ENCODE results near the gene DAD1. TPM values are rescaled to one million over a fixed set of nuclear protein-coding genes. Genes with fewer than 3 reads are reported as not detected.
A peak's percentile ranks its signal among the peaks of the same experiment; 100 is the strongest.

The DAD1 gene
- total RNA-seq, 1 donor: 564 TPM

DNA sequence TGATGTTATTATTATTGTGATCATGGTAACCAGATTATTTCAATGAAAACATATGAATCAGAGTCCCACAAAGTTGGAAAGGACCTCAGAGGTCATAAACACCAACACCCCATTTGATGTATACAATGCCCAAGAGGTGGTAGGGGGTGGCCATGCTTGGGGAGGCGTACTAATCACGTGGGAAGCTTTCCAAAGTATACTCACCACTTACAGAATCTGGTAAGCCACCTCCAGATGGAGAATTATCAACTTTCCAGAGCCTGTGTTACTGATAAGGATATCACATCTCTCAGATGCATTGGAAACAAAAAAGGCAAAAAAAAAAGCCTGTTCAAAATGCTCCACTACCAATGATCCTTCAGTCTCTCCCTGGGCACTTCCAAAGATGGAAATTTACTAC lies 8.4 kb downstream of the DAD1 start:
- no peak overlapping the region for H3K4me3 ChIP-seq (ENCODE audit: low read depth, low read length)
- DNase-seq (ENCODE audit: low read depth): no peak
- TF ChIP-seq, protein P1, sequence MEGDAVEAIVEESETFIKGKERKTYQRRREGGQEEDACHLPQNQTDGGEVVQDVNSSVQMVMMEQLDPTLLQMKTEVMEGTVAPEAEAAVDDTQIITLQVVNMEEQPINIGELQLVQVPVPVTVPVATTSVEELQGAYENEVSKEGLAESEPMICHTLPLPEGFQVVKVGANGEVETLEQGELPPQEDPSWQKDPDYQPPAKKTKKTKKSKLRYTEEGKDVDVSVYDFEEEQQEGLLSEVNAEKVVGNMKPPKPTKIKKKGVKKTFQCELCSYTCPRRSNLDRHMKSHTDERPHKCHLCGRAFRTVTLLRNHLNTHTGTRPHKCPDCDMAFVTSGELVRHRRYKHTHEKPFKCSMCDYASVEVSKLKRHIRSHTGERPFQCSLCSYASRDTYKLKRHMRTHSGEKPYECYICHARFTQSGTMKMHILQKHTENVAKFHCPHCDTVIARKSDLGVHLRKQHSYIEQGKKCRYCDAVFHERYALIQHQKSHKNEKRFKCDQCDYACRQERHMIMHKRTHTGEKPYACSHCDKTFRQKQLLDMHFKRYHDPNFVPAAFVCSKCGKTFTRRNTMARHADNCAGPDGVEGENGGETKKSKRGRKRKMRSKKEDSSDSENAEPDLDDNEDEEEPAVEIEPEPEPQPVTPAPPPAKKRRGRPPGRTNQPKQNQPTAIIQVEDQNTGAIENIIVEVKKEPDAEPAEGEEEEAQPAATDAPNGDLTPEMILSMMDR (IDR thresholded peaks at IDR 0.05; ENCODE audit: insufficient read depth, low read length): no peak

GRCh38 chr14:22579881-22580280 lies 9.1 kb downstream of the DAD1 start:
- H3K4me3 ChIP-seq (ENCODE audit: low read depth, low read length): no peak overlapping the region
- TF ChIP-seq, protein P1 (IDR thresholded peaks at IDR 0.05; ENCODE audit: insufficient read depth, low read length): no peak
- no peak for DNase-seq (ENCODE audit: low read depth)

GRCh38 chr14:22579236-22579635 lies 9.8 kb downstream of the DAD1 start:
- DNase-seq (ENCODE audit: low read depth): no peak
- TF ChIP-seq, protein P1 (IDR thresholded peaks at IDR 0.05; ENCODE audit: insufficient read depth, low read length): no peak
- H3K4me3 ChIP-seq (ENCODE audit: low read depth, low read length): no peak overlapping the region

- TF ChIP-seq, protein P1 (IDR thresholded peaks at IDR 0.05; ENCODE audit: insufficient read depth, low read length): no peak
- H3K4me3 ChIP-seq (ENCODE audit: low read depth, low read length): no peak overlapping the region
- no peak for DNase-seq (ENCODE audit: low read depth)
Measured at GRCh38 chr14:22577334-22577908, 11.6 kb downstream of the DAD1 start.

GRCh38 chr14:22573804-22574203 lies 15.2 kb downstream of the DAD1 start:
- no peak overlapping the region for H3K4me3 ChIP-seq (ENCODE audit: low read depth, low read length)
- no peak for DNase-seq (ENCODE audit: low read depth)
- TF ChIP-seq, protein P1 (IDR thresholded peaks at IDR 0.05; ENCODE audit: insufficient read depth, low read length): no peak

DNA sequence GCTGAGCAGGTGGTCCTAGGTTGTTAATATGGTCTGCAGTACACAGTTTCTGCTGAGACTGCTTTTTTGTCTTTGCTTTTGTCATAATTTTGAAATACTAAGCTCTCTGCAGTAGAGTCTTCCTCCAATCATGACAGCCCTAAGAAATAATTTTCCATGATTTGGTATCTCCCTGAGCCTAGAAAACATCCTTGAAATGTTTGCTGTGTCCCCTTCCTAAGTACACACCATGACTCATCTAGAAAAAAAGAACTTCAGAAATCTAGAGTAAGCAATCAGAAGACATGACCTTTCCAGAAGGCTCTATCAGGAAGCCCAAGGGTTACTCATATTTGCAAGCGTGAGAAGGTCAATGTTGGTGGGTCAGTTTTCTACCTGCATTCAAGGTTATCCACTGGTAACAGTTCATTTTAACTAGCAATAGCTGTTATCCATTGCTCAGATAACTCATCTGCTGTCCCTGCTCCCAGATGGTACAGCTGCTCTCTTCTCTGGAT lies 16.4 kb downstream of the DAD1 start:
- no peak overlapping the region for H3K4me3 ChIP-seq (ENCODE audit: low read depth, low read length)
- peak; percentile 21 for DNase-seq (ENCODE audit: low read depth)
- TF ChIP-seq, protein P1 (IDR thresholded peaks at IDR 0.05; ENCODE audit: insufficient read depth, low read length): no peak
